Activated naive CD8-positive, alpha-beta T cell treated with anti-CD3 and anti-CD28 coated beads for 36 hours (primary cell): Measurements from ENCODE around the gene PECR. TPM values are rescaled to one million over a fixed set of nuclear protein-coding genes. Genes with fewer than 3 reads are reported as not detected.

ENCODE experiments used
- DNase-seq: peaks from one replicate; pipeline ENCODE4 v3.0.0; 2021
- H3K27ac Mint-ChIP-seq: one replicate; pipeline ENCODE4 v1.8.0; 2022; ENCODE audit warnings: mild to moderate bottlenecking, moderate library complexity, mixed read lengths
- H3K27me3 Mint-ChIP-seq: one replicate; pipeline ENCODE4 v1.8.0; 2022; ENCODE audit warnings: mild to moderate bottlenecking, mixed read lengths
- H3K36me3 Mint-ChIP-seq: one replicate; pipeline ENCODE4 v1.8.0; 2021; ENCODE audit warnings: mild to moderate bottlenecking, mixed read lengths
- H3K4me1 Mint-ChIP-seq: one replicate; pipeline ENCODE4 v1.8.0; 2021; ENCODE audit warnings: mixed read lengths
- H3K4me3 Mint-ChIP-seq: one replicate; pipeline ENCODE4 v1.8.0; 2022; ENCODE audit warnings: mild to moderate bottlenecking, moderate library complexity, mixed read lengths
- H3K9me3 Mint-ChIP-seq: one replicate; pipeline ENCODE4 v1.8.0; 2022; ENCODE audit warnings: mixed read lengths
- total RNA-seq, 2 experiments: library from RNA; stranded (reverse); gene quantifications; one replicate each; pipeline ENCODE4 v1.2.3, GENCODE V29; 2021

The PECR gene
- total RNA-seq, 2 experiments from 2014 or later, result 15.3 to 16.2 TPM

GRCh38 chr2:216109962-216110614 is 28.5 kb upstream of the PECR start:
- Mint-ChIP-seq H3K4me1 (peaks cover 49% of the 10 kb centered on the region), H3K9me3 (no peaks in the 10 kb centered on the region), H3K36me3 (peaks cover 52% of the 10 kb centered on the region), H3K4me3 (peak overlapping the region; percentile 100), H3K27me3 (peaks cover 3% of the 10 kb centered on the region), H3K27ac (peak overlapping the region; percentile 100)
- DNase-seq, result no peak

GRCh38 chr2:216108967-216109921 is 27.6 kb upstream of the PECR start, which contains the start of gene XRCC5:
TSS of gene XRCC5 (plus strand) at chr2:216109348. CDS start at chr2:216109437, 89 bp downstream.
- H3K4me3 Mint-ChIP-seq, result peak within 1 kb of the TSS; percentile 100
- peak within 1 kb of the TSS; percentile 100 for H3K27ac Mint-ChIP-seq
- peaks cover 3% of the 10 kb centered on the region for H3K27me3 Mint-ChIP-seq
- no peaks in the 10 kb centered on the region for H3K9me3 Mint-ChIP-seq
- H3K36me3 Mint-ChIP-seq, result peaks cover 43% of the 10 kb centered on the region
- H3K4me1 Mint-ChIP-seq, result peaks cover 42% of the 10 kb centered on the region
- peak; percentile 96 for DNase-seq

- DNase-seq, result no peak
- H3K27ac Mint-ChIP-seq, result peak overlapping the region; percentile 100
- peaks cover 37% of the 10 kb centered on the region for H3K36me3 Mint-ChIP-seq
- peak overlapping the region; percentile 100 for H3K4me3 Mint-ChIP-seq
- peaks cover 3% of the 10 kb centered on the region for H3K27me3 Mint-ChIP-seq
- no peaks in the 10 kb centered on the region for H3K9me3 Mint-ChIP-seq
- peaks cover 35% of the 10 kb centered on the region for H3K4me1 Mint-ChIP-seq
These were observed 26.8 kb upstream of the PECR start for GRCh38 chr2:216108310-216108966.

GRCh38 chr2:216107760-216108159 is 26.2 kb upstream of the PECR start:
- no peak for DNase-seq
- H3K27me3 Mint-ChIP-seq, result peaks cover 3% of the 10 kb centered on the region
- H3K4me1 Mint-ChIP-seq, result peaks cover 28% of the 10 kb centered on the region
- no peaks in the 10 kb centered on the region for H3K9me3 Mint-ChIP-seq
- H3K4me3 Mint-ChIP-seq, result no peak overlapping the region
- no peak overlapping the region for H3K27ac Mint-ChIP-seq
- H3K36me3 Mint-ChIP-seq, result peaks cover 30% of the 10 kb centered on the region

- Mint-ChIP-seq H3K27me3 (peaks cover 3% of the 10 kb centered on the region), H3K36me3 (peaks cover 27% of the 10 kb centered on the region), H3K4me1 (peaks cover 24% of the 10 kb centered on the region), H3K4me3 (no peak overlapping the region), H3K9me3 (no peaks in the 10 kb centered on the region), H3K27ac (no peak overlapping the region)
- no peak for DNase-seq
These were observed 25.7 kb upstream of the PECR start for GRCh38 chr2:216107320-216107719.

- no peak for DNase-seq
- Mint-ChIP-seq H3K27ac (no peak overlapping the region), H3K36me3 (peaks cover 6% of the 10 kb centered on the region), H3K4me1 (peaks cover 10% of the 10 kb centered on the region), H3K4me3 (no peak overlapping the region), H3K9me3 (no peaks in the 10 kb centered on the region), H3K27me3 (peaks cover 3% of the 10 kb centered on the region)
These were observed 23.1 kb upstream of the PECR start for GRCh38 chr2:216104691-216105090.

GRCh38 chr2:216103213-216103612 is 21.6 kb upstream of the PECR start:
- no peaks in the 10 kb centered on the region for H3K36me3 Mint-ChIP-seq
- no peak for DNase-seq
- no peaks in the 10 kb centered on the region for H3K27me3 Mint-ChIP-seq
- H3K4me3 Mint-ChIP-seq, result no peak overlapping the region
- H3K27ac Mint-ChIP-seq, result no peak overlapping the region
- H3K9me3 Mint-ChIP-seq, result no peaks in the 10 kb centered on the region
- peaks cover 2% of the 10 kb centered on the region for H3K4me1 Mint-ChIP-seq

- no peaks in the 10 kb centered on the region for H3K27me3 Mint-ChIP-seq
- no peaks in the 10 kb centered on the region for H3K36me3 Mint-ChIP-seq
- no peaks in the 10 kb centered on the region for H3K9me3 Mint-ChIP-seq
- no peak overlapping the region for H3K27ac Mint-ChIP-seq
- H3K4me1 Mint-ChIP-seq, result no peaks in the 10 kb centered on the region
- no peak overlapping the region for H3K4me3 Mint-ChIP-seq
- no peak for DNase-seq
These were observed 19.5 kb upstream of the PECR start for GRCh38 chr2:216101109-216101508.

- DNase-seq, result no peak
- Mint-ChIP-seq H3K9me3 (no peaks in the 10 kb centered on the region), H3K4me1 (no peaks in the 10 kb centered on the region), H3K27me3 (no peaks in the 10 kb centered on the region), H3K27ac (no peak overlapping the region), H3K4me3 (no peak overlapping the region), H3K36me3 (no peaks in the 10 kb centered on the region)
These were observed 17.1 kb upstream of the PECR start for GRCh38 chr2:216098421-216099334.

- DNase-seq, result no peak
- H3K4me3 Mint-ChIP-seq, result no peak overlapping the region
- peaks cover 14% of the 10 kb centered on the region for H3K4me1 Mint-ChIP-seq
- no peaks in the 10 kb centered on the region for H3K27me3 Mint-ChIP-seq
- no peaks in the 10 kb centered on the region for H3K36me3 Mint-ChIP-seq
- no peak overlapping the region for H3K27ac Mint-ChIP-seq
- H3K9me3 Mint-ChIP-seq, result peaks cover 3% of the 10 kb centered on the region
These were observed 13.1 kb upstream of the PECR start for GRCh38 chr2:216094701-216095100.

- Mint-ChIP-seq H3K9me3 (peaks cover 3% of the 10 kb centered on the region), H3K36me3 (peaks cover 2% of the 10 kb centered on the region), H3K4me3 (no peak overlapping the region), H3K4me1 (peaks cover 15% of the 10 kb centered on the region), H3K27me3 (no peaks in the 10 kb centered on the region), H3K27ac (no peak overlapping the region)
- DNase-seq, result no peak
These were observed 11.0 kb upstream of the PECR start for GRCh38 chr2:216092646-216093045.

GRCh38 chr2:216090369-216090786 is 8.8 kb upstream of the PECR start:
- DNase-seq, result no peak
- Mint-ChIP-seq H3K4me3 (no peak overlapping the region), H3K36me3 (peaks cover 4% of the 10 kb centered on the region), H3K27ac (peak overlapping the region; percentile 39), H3K4me1 (peaks cover 16% of the 10 kb centered on the region), H3K9me3 (peaks cover 5% of the 10 kb centered on the region), H3K27me3 (no peaks in the 10 kb centered on the region)

GRCh38 chr2:216086207-216086893 is 4.7 kb upstream of the PECR start:
- peaks cover 7% of the 10 kb centered on the region for H3K9me3 Mint-ChIP-seq
- H3K4me1 Mint-ChIP-seq, result peaks cover 46% of the 10 kb centered on the region
- peaks cover 4% of the 10 kb centered on the region for H3K36me3 Mint-ChIP-seq
- H3K4me3 Mint-ChIP-seq, result no peak overlapping the region
- no peaks in the 10 kb centered on the region for H3K27me3 Mint-ChIP-seq
- DNase-seq, result no peak
- H3K27ac Mint-ChIP-seq, result peak overlapping the region; percentile 43

GRCh38 chr2:216084547-216084946 is 2.9 kb upstream of the PECR start:
- Mint-ChIP-seq H3K36me3 (peaks cover 4% of the 10 kb centered on the region), H3K27me3 (no peaks in the 10 kb centered on the region), H3K4me1 (peaks cover 40% of the 10 kb centered on the region), H3K4me3 (peak overlapping the region; percentile 25), H3K27ac (peak overlapping the region; percentile 91), H3K9me3 (peaks cover 5% of the 10 kb centered on the region)
- DNase-seq, result no peak
